DOHH2 (cell line): ENCODE data around the gene EZR.

Source experiments
- CTCF ChIP-seq: fragments of 200-600 bp; sonication (generic); IDR thresholded peaks from one replicate; pipeline ENCODE4 v1.5.1; 2014; ENCODE audit warnings: antibody characterized with exemption, mild to moderate bottlenecking, low read depth, low read length; ENCODE audit not compliant: poor library complexity, severe bottlenecking
- EZH2phosphoT487 ChIP-seq: fragments of 200-600 bp; sonication (generic); IDR thresholded peaks from 2 replicates; pipeline ENCODE4 v1.6.1; 2017; ENCODE audit warnings: borderline replicate concordance, mild to moderate bottlenecking, antibody characterized with exemption, low read length, moderate library complexity, mixed read lengths

- TF ChIP-seq CTCF (no peak), EZH2phosphoT487 (no peak)
These were observed 9.6 kb upstream of the EZR start for GRCh38 chr6:158828807-158829206.
